Upper lobe of left lung (tissue), 4 donors: ENCODE data around the gene PEX14.

Experiments
- POLR2A ChIP-seq, 4 donors: fragments of 450-650 bp; IDR thresholded peaks; one replicate each; pipeline ENCODE4 v1.5.1; 2016 to 2017; ENCODE audit warnings: antibody characterized with exemption in 4 of 4, mild to moderate bottlenecking in 2 of 4
- TF ChIP-seq, protein P1 (sequence below), 6 experiments: fragments of 450-650 bp in 4 of 6; fragments of 200-600 bp in 2 of 6; sonication (generic) in 2 of 6; IDR thresholded peaks; one replicate each; pipeline ENCODE4 v1.5.1; 2016 to 2019; ENCODE audit warnings: antibody characterized with exemption in 6 of 6

DNA sequence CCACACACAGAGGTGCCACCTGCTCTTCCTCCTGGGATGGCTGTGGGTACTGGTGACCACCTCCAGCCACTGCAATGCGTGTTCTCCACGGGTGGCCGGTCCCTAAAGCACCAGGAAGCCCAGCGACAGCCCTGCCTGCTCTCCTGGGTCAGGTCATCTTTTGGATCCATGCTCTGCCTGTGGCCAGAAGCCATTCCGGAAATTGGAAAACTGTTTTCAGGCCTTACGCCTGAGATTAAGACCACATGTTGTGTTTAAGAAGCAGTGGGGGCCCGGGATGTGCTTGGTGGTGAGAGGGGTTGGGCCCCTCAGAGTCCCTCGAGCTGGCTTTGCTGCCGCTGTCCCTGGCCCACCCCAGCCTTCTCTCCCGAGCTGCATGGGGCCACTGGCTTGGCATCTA is 150.8 kb downstream of the PEX14 start:
- TF ChIP-seq POLR2A (IDR thresholded peaks at IDR 0.05), result no peak
- TF ChIP-seq, protein P1, sequence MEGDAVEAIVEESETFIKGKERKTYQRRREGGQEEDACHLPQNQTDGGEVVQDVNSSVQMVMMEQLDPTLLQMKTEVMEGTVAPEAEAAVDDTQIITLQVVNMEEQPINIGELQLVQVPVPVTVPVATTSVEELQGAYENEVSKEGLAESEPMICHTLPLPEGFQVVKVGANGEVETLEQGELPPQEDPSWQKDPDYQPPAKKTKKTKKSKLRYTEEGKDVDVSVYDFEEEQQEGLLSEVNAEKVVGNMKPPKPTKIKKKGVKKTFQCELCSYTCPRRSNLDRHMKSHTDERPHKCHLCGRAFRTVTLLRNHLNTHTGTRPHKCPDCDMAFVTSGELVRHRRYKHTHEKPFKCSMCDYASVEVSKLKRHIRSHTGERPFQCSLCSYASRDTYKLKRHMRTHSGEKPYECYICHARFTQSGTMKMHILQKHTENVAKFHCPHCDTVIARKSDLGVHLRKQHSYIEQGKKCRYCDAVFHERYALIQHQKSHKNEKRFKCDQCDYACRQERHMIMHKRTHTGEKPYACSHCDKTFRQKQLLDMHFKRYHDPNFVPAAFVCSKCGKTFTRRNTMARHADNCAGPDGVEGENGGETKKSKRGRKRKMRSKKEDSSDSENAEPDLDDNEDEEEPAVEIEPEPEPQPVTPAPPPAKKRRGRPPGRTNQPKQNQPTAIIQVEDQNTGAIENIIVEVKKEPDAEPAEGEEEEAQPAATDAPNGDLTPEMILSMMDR (IDR thresholded peaks at IDR 0.05), result no peak
